ENCODE measurements around the gene LY86.
"Not testable (repeated sequence)": the region's sequence is repeated elsewhere in the genome, so short reads cannot be mapped to it uniquely, and the experiment has no call there.

Gene LY86

DNA sequence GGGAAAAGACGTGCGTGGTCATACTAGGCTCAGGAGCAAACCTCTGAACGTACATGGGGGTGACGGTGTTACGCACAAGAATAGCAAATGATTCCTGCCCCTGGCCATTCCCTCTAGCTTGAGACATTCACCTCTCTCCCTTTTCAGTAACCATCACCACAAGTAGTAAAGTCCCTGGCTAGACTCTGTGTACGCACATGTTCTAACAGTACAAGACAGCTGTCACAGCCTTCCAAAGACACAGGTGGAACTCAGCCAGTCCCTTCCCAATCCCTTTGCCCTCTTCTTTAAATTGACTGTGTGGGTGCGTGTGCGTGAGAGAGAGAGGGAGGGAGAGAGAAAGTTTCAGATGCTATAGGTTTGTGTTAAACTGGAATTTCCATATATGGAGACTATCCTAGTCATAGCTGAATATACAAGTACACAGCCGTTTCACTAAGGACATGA is 67.3 kb downstream of the LY86 start:
- DNase-seq, result no peak

DNA sequence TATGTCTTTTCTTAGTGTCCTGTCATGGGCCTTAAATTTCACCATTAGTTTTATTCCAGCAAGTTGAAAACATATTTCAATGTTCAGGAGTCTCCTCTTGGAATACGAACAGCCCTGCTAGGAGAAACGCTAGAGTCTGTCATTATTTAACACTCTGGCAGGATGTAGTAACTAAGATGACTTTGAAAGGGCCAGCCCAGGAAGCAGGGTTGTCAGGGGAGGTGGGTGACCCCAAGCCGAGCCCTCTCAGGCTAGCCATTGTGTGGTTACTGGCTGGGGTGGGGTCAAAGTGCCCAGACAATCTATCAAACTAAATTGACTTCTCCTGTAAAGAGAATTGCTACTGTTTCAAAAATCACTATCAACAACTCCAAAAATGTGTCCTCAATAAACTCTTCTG is 67.8 kb downstream of the LY86 start:
- DNase-seq, result no peak

DNA sequence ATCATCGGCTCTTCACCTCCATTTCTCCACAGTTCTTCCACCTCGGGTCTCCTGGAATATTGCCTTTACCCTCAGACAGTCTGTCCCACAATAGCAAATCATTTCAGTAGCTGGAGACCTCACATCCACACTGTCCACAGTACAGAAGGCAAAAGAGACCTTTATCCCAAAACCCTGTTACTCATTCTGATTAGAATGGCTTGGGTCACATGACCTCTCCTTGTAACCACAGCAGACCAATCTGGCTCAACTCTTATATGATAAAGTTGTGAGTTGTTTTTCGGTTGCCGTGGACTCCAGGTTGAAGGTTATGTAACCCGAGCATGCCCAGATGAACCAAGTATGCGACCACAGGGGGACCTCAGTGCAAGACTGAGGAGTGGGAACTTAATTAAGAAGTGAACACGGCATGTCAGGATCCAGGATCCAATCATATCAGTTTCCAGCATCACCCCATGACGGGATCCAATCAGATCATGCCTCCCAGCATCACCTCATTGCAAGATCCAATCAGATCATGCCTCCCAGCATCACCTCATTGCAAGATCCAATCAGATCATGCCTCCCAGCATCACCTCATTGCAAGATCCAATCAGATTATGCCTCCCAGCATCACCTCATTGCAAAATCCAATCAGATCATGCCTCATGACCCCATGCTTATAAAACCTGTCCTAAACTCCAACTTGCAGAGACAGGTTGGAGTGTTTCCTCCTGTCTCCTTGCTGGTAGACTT is 68.7 kb downstream of the LY86 start:
- DNase-seq, result peak; percentile 70

DNA sequence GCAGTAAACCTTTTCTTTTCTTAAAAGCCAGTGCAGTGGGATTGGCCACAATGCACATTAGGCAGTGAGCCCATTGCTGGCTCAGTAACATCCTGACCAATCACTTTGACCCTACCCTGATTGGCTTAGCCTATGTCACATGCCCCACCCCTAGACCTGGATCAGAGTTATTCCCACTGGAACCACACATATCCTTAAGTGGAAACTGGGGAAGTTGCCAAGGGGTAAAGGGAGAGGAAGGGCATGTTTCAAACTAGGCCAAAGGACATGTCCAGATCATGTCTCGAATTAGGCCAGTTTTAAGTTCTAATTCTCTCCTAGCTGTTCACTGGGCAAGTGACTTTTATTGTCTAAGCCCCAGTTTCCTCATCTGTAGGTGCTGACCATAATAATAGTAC is 69.3 kb downstream of the LY86 start:
- DNase-seq, result no peak

DNA sequence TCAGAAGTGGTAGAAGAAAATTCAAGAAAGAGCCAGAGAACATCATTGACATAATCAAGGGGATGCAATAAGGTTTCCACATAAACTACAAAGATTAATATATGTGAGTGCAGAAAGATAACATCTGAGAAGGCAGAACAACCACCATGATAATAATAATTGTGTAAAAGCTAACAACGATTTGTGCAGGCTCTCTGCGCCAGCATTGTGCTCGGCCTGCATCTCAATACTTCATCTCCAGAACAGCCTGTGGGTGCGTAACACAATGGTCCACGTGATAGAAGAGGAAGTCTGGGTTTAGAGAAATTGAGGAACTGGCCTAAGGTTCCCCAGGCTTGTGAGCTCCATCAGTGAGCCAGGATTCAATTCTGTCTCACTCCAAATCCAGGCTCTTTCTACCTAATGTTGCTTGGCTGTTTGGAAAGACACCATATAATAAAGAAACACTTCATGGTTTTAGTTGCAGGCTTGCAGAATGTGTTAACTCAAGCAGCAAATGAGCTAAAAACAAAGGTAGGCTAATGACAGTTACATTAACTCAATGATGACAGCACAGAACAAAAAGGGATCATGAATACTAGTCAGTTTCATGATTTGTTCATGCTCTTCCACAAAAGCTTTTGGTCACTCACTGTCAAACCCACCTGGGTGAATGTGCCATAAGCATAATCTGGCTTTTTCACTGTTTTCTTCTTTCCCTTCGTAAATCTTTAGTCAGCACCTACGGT is 71.2 kb downstream of the LY86 start:
- peak; percentile 94 for DNase-seq

DNA sequence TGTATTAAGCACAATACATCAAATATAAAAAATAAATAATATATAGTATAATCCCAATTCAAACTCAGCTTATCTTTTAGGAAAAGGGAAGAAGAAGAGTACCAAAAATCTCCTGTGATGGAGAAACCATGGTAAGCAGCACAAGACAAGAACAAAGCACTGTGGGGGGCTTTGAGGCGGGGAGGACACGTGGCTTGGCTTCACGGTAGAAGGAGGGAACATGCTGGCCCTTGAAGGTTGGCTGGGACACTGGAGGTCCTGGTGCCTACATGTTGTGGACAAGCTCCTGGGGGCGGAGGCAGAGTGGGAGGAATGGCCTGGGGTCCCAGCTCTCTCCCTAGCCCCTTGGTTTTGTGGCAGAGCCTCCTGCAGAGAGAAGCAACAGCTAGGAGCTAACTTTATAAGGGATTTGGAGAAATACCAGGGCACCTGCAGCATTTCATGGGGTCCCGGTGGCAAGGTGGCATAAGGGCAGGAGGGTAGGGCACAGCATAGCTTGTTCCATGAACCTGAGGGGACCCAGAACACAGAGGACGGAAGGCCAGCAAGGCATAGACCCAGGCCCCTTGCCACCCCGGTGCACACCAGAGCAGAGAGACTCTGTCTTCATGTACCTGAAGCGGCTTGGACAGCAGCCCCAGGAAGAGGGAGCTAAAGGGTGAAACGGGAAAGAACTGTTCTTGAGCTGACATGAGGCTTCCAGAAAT is 72.0 kb downstream of the LY86 start:
- DNase-seq, result no peak

DNA sequence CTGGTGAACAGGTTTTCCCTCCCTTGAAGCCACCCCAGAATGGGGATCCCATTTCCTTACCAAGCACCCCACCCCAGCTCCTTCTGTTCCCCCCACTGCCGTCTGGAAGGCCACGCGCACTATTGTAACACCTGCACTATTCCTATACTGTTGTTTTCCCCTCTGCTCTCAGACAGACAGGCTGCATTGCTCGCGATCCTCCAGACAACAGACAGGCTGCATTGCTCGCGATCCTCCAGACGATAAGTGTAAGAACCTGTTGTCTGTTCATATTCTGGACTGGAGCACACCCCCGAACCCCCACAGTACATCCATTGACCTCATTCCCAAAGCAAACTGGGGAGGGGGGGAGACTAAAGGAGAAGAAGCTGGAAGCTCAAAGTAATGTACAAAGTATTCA is 72.7 kb downstream of the LY86 start:
- no peak for DNase-seq

DNA sequence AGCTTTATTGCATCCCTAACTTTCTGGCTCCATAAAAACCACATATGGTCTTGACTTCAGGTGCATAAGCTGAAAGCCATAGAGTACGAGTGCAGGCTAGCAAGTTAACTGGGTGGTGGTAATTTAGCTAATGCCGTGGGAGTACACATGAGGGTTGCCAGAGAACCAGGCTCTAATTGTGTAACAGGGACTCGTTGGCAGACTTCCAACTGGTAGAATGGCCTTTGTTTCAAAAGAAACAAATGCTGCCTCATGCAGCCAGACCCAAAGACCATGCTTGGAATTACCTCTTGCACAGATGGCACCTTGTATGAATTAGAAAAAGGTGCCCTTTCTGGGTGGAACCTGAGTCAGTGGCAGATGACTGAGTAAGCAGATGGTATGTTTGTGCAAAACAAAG is 73.2 kb downstream of the LY86 start:
- DNase-seq, result peak; percentile 87

DNA sequence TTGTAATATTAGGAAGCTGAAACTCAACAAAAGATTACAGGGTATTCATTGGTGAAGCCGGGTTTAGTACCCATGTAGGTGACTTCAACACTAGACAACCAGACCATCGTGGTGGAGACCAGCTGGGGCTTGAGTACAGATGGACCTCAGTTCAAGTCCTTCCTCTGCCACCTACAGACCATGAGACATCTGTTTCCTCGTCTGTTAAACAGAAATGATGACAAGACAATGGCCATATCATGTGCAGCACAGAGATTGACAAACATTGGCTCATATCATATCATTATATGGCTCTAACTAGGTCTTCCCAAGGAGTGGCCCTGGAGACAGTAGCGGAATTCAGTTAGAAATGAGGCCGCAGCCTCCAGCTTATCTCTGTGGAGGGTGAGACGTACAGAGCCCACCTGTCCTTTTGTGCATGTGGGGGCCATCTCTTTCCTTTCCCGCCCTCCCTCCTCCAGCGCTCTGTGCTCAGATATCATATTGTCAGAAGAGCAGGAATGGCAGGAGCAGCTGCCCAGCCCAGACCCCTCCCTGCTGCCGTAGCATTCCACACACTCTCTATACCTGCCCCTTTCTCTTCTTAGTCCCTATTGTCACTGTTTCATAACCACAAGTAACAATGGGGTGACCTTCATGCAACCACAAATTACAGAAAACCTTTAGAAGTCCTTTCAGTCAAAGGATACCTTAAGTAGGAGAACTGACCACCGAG is 75.1 kb downstream of the LY86 start:
- DNase-seq, result no peak

DNA sequence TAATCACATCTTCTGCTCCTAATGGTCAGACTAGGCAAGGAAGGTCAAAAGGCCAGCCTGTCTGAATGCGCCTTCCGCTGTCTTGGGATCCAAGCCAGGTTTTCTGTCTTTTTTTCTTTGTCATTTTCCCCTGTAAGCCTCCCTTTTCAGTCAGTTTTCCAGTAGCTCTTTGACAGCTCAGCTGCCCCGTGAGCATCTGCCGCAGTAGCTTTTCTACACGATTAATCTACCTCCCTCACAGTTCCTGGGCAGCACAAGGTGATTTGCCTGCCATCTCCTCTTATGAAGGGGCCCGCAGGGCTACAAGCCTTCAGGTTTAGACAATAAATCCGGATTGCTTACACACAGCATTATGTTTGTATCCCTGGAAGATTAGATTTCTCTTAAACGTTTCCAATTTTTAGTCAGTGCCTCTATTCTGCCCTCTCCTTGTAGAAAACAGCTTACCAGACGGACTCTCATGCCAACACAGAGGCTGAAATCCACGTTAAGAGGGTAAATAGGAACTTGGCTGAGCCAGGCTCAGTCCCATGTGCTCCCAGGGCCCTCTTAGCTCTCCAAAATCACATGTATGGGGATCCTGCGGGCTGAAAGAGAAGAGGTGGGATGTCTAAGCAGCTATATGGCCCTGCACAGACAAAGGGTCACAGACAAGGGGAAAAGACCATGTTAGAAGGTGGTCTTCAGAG is 77.2 kb downstream of the LY86 start:
- no peak for DNase-seq

DNA sequence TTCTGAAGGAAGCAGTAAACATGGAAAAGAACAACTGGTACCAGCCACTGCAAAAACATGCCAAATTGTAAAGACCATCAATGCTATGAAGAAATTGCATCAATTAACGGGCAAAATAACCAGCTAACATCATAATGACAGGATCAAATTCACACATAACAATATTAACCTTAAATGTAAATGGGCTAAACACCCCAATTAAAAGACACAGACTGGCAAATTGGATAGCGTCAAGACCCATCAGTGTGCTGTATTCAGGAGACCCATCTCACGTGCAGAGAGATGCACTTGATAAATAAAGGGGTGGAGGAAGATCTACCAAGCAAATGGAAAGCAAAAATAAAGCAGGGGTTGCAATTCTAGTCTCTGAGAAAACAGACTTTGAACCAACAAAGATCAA is 81.6 kb downstream of the LY86 start:
- not testable (repeated sequence) for DNase-seq

DNA sequence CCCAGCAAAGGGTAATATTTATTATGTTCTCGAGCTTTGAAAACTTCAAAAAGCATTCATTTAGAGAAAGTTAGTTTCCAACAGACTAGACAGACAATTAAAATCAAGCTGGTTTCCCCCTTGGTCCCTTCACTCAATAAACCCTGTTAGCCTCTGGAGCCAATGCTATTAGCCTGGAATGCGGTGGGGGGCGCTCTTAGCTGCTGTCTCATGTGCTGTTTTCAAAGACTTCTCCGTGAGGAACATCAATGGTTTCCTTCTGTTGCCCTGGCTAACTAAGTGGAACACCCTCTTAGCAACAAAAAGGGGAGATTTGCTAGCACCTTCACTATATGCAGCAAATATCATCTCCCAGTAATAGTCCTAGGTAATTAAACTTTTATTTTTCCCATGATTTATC is 86.4 kb downstream of the LY86 start:
- no peak for DNase-seq

DNA sequence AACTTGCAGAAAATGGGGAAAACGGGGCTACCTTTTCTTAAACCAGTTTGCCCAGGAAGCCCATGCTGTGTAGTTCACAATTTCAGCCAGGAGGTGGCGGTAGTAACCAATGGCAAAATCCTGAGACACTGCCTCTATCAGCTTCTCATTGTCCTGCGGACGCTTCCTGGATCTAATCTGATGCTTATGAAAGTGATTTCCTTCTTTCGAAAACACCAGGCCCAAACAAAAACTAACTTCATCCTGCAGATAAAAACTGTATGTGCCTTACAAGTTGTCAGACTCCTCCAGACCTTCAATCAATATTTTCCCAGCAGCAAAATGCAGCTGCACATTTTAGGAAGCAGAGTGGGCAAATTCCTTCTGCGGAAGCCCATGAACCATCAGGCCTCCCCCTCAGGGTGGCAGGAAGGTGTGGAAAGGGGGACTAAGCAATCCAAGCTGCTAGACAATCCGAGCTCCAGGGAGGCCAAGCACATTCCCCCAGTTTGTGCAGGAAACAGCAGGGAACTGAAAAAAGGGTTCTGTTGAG is 88.5 kb downstream of the LY86 start:
- DNase-seq, result peak; percentile 93

DNA sequence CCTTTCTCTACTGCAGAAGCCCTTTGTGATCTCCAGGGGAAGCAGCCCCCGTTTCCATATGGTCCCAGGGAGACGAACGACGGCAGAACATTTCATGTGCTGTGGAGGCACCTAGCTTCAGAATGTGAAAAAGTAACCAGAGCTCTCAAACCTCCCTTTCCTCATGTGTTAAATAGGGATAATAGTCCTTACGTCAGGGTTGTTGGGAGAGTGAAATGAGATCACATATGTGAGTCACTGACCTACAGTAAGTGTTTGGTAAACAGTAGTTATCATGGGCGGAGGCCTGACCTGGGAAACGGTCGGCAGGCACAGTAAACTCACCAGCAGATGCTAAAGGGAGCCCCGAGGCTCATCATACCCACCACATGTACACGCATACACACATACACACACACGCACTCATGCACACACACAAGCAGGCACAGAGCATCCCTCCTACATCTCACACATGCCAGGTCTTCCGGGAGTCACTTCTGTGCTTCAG is 89.7 kb downstream of the LY86 start:
- no peak for DNase-seq

DNA sequence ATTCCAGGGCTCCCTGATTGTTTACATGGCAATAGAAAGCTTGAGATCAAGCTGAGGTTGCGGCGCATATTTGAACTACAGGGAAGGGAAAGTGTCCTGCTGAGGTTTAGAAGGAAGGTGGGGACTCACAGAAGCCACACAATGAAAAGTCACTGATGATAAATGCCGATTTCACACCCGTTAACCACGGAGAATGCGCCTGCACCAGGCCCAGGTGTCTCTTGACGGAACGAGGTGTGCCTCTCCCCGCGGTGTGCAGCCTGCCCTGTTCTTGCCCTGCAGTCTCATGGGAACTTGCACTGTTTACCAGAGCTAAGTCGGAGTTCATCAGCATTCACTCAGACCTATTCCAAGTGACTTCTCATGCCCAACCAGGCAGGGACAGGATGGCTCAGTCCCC is 90.3 kb downstream of the LY86 start:
- DNase-seq, result no peak

DNA sequence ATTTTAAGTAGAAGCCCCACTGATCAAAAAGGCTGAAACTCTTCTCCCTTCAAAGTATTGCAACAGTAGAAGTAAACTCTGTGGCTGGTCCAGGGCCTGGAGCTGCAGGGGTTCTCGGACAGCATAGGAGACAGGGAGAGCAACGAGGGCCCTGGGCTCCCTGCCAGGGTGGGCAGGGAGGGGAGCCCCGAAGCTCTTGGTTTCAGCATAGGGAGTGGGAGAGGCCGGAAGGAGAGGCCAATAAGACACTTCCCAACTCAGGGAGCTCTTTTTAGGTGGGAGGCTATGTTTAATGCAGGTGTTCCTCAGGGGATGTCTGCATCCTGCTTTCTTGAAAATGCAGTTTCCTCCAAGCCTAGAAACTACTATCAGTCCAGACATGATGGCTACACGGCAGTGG is 91.1 kb downstream of the LY86 start:
- DNase-seq, result no peak

DNA sequence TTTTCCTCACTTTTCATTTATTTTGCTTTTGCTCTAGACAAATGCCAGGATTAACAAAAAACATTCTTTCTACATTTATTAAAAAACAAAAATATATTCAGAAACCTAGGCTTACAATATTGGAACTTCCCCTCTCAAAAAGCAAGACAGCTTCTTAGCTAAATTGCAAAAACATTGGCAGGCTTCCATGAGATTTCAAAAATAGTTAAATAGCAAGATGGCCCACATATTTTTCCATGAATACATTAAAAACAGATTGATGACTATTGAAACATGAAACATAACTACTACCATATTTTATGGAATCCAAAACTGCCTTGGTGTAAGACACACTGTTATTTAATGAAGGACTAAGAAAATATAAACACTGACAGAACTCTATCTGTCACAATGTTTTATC is 92.0 kb downstream of the LY86 start:
- DNase-seq, result peak; percentile 57

DNA sequence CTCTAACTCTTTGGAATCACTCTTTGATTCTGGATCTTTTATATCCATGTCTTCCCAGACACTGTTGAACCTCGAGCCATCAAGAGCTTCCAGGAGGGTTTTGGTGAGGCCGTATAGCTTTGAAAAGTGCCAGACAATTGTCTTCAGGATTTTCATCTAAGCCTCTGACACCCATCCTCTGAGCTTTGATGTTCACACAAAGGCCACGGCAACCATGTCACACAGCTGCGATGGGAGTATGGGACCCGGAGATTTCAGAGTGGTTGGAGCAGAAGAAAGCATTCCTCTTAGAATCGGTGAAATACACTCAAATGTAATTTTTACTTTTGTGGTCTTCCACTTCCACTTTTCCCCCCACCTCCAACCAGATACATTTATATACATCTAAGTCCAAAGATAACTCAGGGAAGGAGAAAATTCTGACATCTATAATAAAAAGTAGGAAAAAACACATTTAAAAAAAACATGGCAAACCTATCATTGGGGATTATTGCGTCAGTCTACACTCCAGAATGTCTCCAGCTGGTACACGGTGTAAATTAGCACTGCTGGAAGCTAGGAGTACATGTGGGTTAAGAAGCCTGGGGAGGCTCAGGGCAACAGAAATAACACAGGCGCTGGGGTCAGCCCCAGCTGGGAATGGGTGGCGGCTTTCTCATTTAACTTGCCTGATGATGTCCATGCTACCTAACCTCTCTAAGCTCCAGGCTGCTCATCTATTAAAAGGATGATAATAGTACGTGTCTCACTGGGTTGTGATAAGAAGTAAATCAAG is 92.7 kb downstream of the LY86 start:
- no peak for DNase-seq

DNA sequence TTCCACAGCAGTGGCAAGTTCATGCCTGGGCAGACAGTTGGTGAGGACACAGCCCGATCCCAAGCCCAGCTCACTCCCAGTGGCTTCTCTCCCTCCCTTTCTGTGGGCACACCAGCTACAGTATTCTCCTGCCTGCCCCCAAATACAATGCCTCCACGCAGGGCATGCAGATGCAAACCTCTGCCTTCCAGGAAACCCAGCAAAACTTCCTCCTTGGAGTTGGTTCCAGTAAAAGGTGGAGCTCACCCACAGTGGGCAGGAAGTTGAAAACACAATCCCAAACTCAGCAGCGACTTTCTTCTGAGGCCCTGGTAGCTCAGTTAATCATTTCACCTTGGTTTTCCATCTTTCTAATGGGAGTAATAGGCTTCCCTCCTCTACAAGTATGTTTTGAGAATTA is 93.7 kb downstream of the LY86 start:
- no peak for DNase-seq

DNA sequence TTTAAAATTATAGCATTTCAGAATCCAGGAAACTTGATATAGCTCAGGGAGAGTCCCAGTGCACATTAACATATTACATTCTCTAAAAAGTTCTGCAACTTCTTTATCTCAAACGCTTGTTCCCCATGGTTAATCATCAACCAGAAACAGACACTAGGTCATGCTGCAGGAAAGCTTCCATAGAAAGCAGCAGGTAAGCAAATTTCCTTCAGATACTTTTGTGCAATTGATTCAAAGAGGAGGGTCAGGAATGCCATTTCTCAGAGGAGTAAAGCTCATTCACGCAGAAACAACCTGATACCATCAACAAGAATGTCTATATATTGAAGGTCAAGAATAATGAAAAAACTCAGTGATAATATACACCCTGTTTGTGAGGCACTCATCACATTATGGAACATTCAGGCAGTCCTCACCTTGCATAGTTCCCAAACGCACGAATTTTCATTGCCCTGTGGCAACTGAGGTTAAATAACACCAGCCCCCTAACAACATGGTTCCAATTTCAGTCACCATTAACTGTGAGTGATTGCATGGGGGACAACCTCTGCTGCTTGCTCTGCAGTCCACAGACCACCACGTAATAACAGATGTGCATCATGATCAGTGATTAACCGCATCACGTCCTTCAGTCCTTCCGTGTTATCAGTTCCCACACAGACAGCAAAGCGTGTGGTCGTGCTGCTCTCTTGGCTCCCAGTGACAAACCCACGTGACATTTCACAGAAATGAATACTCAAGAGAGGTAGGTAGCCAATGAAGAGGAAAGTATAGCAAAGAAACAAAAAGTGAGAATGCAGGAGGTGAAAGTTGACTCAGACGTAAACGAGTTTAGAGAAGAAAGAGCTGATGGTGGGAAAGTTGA is 95.7 kb downstream of the LY86 start:
- peak; percentile 97 for DNase-seq

All from hematopoietic multipotent progenitor cell treated with erythropoietin and hydrocortisone succinate and interleukin-3 and kit ligand, for 4 days (in vitro differentiated cells).